SH-SY5Y (cell line): ENCODE measurements around the gene UGT2B17.

ENCODE experiments used
- GATA2 ChIP-seq: IDR thresholded peaks from 2 replicates; pipeline ENCODE4 v1.6.1; 2011; ENCODE audit warnings: mild to moderate bottlenecking, low read depth, low read length
- GATA3 ChIP-seq: IDR thresholded peaks from 2 replicates; pipeline ENCODE4 v1.6.1; 2011; ENCODE audit warnings: low read depth, mild to moderate bottlenecking, low read length, moderate library complexity

DNA sequence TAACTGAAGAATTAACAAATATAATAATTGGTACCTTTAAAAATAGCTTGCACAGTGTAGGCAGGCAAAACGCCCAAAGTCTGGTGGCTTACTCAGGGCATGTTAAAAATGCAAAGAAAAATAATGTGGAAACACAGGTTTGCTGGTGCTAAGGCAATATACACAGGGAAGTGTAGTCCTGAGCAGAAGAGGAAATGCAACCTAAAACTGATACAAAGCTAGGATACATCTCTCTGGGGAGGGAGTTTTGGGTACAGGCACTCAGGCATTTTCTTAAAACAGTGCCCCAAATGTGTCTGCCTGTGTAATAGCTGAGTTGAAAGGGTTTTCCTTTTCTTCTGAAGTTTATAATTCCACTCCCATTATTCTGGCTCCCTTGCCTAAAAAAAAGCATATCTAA is 81.4 kb downstream of the UGT2B17 start:
- TF ChIP-seq GATA2 (no peak), GATA3 (no peak)
